HepG2 (cell line): ENCODE measurements around the gene EI24. TPM values are rescaled to one million over a fixed set of nuclear protein-coding genes. Genes with fewer than 3 reads are reported as not detected.
A peak's percentile ranks its signal among the peaks of the same experiment; 100 is the strongest.

Experiments used
- ELF3 ChIP-seq: IDR thresholded peaks from 2 replicates; pipeline ENCODE4 v1.6.1; 2016; ENCODE audit warnings: missing genetic modification reagents, missing compliant biosample characterization
- ETV5 ChIP-seq: IDR thresholded peaks from 2 replicates; pipeline ENCODE4 v1.6.1; 2018; ENCODE audit warnings: missing biosample characterization, missing genetic modification reagents, inconsistent platforms, borderline replicate concordance
- FOSL1 ChIP-seq: sonication (generic); formaldehyde crosslinking; IDR thresholded peaks from 2 replicates; pipeline ENCODE4 v1.9.0; 2021; ENCODE audit warnings: missing genetic modification reagents, borderline replicate concordance
- FOXA1 ChIP-seq, 2 experiments: fragments of 450-650 bp in 1 of 2; sonication (generic) in 1 of 2; formaldehyde crosslinking in 1 of 2; IDR thresholded peaks; 2 replicates each; pipeline versions ENCODE4 v1.4.0 to v1.6.1; 2016 to 2020; ENCODE audit warnings: missing genetic modification reagents in 1 of 2
- FOXK1 ChIP-seq: sonication (generic); formaldehyde crosslinking; IDR thresholded peaks from 2 replicates; pipeline ENCODE4 v1.4.0; 2020; ENCODE audit warnings: low read depth, missing genetic modification reagents, borderline replicate concordance
- GPN1 ChIP-seq: sonication (generic); formaldehyde crosslinking; IDR thresholded peaks from 2 replicates; pipeline ENCODE4 v1.5.1; 2020; ENCODE audit warnings: missing genetic modification reagents, borderline replicate concordance
- JUN ChIP-seq: sonication (generic); formaldehyde crosslinking; IDR thresholded peaks from 2 replicates; pipeline ENCODE4 v1.4.0; 2020; ENCODE audit warnings: mild to moderate bottlenecking, missing genetic modification reagents
- MTF2 ChIP-seq: sonication (generic); formaldehyde crosslinking; IDR thresholded peaks from 2 replicates; pipeline ENCODE4 v1.5.0; 2020; ENCODE audit warnings: missing genetic modification reagents, borderline replicate concordance
- NAIF1 ChIP-seq: sonication (generic); formaldehyde crosslinking; IDR thresholded peaks from 2 replicates; pipeline ENCODE4 v1.5.0; 2020; ENCODE audit warnings: mild to moderate bottlenecking, missing genetic modification reagents, borderline replicate concordance
- NR2C2 ChIP-seq: sonication (generic); formaldehyde crosslinking; IDR thresholded peaks from 2 replicates; pipeline ENCODE4 v1.4.0; 2020; ENCODE audit warnings: missing genetic modification reagents, mild to moderate bottlenecking, moderate library complexity, borderline replicate concordance
- NR2F1 ChIP-seq, 2 experiments: fragments of 450-650 bp in 1 of 2; formaldehyde crosslinking in 1 of 2; IDR thresholded peaks; 2 replicates each; pipeline versions ENCODE4 v1.5.0 to v1.6.1; 2016 to 2020; ENCODE audit warnings: mild to moderate bottlenecking in 1 of 2, missing compliant biosample characterization in 1 of 2, missing genetic modification reagents in 1 of 2, moderate library complexity in 1 of 2
- POLR2A ChIP-seq, 2 experiments: IDR thresholded peaks; 2 replicates each; pipeline ENCODE4 v1.6.1; 2011; ENCODE audit warnings: low read depth in 2 of 2, low read length in 2 of 2, mild to moderate bottlenecking in 1 of 2, moderate library complexity in 1 of 2; ENCODE audit not compliant: insufficient read depth in 1 of 2
- PRPF4 ChIP-seq: fragments of 200-400 bp; formaldehyde crosslinking; IDR thresholded peaks from 2 replicates; pipeline ENCODE4 v1.6.1; 2016; ENCODE audit warnings: low read length, low read depth; ENCODE audit not compliant: poor library complexity, severe bottlenecking
- RBM22 ChIP-seq: fragments of 200-400 bp; formaldehyde crosslinking; optimal IDR thresholded peaks from 2 replicates; pipeline ENCODE3; 2017; ENCODE audit warnings: mild to moderate bottlenecking, low read length, moderate library complexity
- SMARCC2 ChIP-seq: fragments of 450-650 bp; IDR thresholded peaks from 2 replicates; pipeline ENCODE4 v1.6.1; 2017; ENCODE audit warnings: antibody characterized with exemption, mild to moderate bottlenecking
- SP2 ChIP-seq: sonication (generic); formaldehyde crosslinking; IDR thresholded peaks from 2 replicates; pipeline ENCODE4 v1.5.1; 2020; ENCODE audit warnings: mild to moderate bottlenecking, missing genetic modification reagents
- SRSF9 ChIP-seq: fragments of 200-400 bp; formaldehyde crosslinking; IDR thresholded peaks from 2 replicates; pipeline ENCODE4 v1.6.1; 2018; ENCODE audit warnings: borderline replicate concordance, mild to moderate bottlenecking, low read depth, low read length; ENCODE audit not compliant: insufficient read depth, poor library complexity, severe bottlenecking
- TARDBP ChIP-seq: sonication (generic); formaldehyde crosslinking; IDR thresholded peaks from 2 replicates; pipeline ENCODE4 v1.8.0; 2022; ENCODE audit warnings: mild to moderate bottlenecking, missing genetic modification reagents
- ZC3H4 ChIP-seq: sonication (generic); formaldehyde crosslinking; IDR thresholded peaks from 2 replicates; pipeline ENCODE4 v1.4.0; 2020; ENCODE audit warnings: missing genetic modification reagents, borderline replicate concordance
- ZFAT ChIP-seq: sonication (generic); formaldehyde crosslinking; conservative IDR thresholded peaks from 2 replicates; pipeline ENCODE4 v1.8.1; 2023; ENCODE audit warnings: missing genetic modification reagents, inconsistent platforms
- ZNF326 ChIP-seq: sonication (generic); formaldehyde crosslinking; IDR thresholded peaks from 2 replicates; pipeline ENCODE4 v1.4.0; 2020; ENCODE audit warnings: missing genetic modification reagents, borderline replicate concordance
- ZNF335 ChIP-seq: sonication (generic); formaldehyde crosslinking; IDR thresholded peaks from 2 replicates; pipeline ENCODE4 v1.4.0; 2020; ENCODE audit warnings: missing genetic modification reagents
- ZNF572 ChIP-seq: sonication (generic); formaldehyde crosslinking; IDR thresholded peaks from 2 replicates; pipeline ENCODE4 v1.5.1; 2020; ENCODE audit warnings: mild to moderate bottlenecking, missing genetic modification reagents
- ZNF792 ChIP-seq: IDR thresholded peaks from 2 replicates; pipeline ENCODE4 v1.6.1; 2016
- ZNF83 ChIP-seq: sonication (generic); formaldehyde crosslinking; IDR thresholded peaks from 2 replicates; pipeline ENCODE4 v1.4.0; 2020; ENCODE audit warnings: missing genetic modification reagents, mild to moderate bottlenecking, borderline replicate concordance
- polyA plus RNA-seq, 8 experiments: library from polyadenylated mRNA; depleted of rRNA in 3 of 8; stranded (reverse) in 7 of 8; unstranded in 1 of 8; fragments of >200 nt; fragmentation: Illumina TruSeq in 4 of 8; extraction: Trizol in 4 of 8; gene quantifications; 2 replicates each; pipeline versions ENCODE4 v1.2.1 to v1.2.3, GENCODE V29; 2011 to 2016; ENCODE audit warnings: low read depth in 4 of 8, missing spikeins in 1 of 8, mixed read lengths in 1 of 8; ENCODE audit not compliant: insufficient read depth in 1 of 8
- total RNA-seq, 5 experiments: library from RNA; depleted of rRNA; stranded (reverse); fragments of >200 nt; fragmentation: Illumina TruSeq; extraction: Trizol; gene quantifications; 2 replicates each; pipeline ENCODE4 v1.2.3, GENCODE V29; 2016; ENCODE audit warnings: low read depth in 1 of 5
- TF ChIP-seq, protein P1 (sequence below): sonication (generic); formaldehyde crosslinking; IDR thresholded peaks from 2 replicates; pipeline ENCODE4 v1.5.1; 2020; ENCODE audit warnings: missing genetic modification reagents, mild to moderate bottlenecking, borderline replicate concordance
- TF ChIP-seq, protein P2 (sequence below): sonication (generic); formaldehyde crosslinking; IDR thresholded peaks from 2 replicates; pipeline ENCODE4 v1.5.0; 2020; ENCODE audit warnings: missing genetic modification reagents, mild to moderate bottlenecking, borderline replicate concordance
- TF ChIP-seq, protein P3 (sequence below): sonication (generic); formaldehyde crosslinking; IDR thresholded peaks from 2 replicates; pipeline ENCODE4 v1.8.0; 2023; ENCODE audit warnings: mild to moderate bottlenecking, missing genetic modification reagents

EI24 gene
- total and polyA plus RNA-seq, 2 of the 13 experiments (the other 11 are each of a cell fraction or from before 2014, with no cell fraction given): 84.7 to 126 TPM

DNA sequence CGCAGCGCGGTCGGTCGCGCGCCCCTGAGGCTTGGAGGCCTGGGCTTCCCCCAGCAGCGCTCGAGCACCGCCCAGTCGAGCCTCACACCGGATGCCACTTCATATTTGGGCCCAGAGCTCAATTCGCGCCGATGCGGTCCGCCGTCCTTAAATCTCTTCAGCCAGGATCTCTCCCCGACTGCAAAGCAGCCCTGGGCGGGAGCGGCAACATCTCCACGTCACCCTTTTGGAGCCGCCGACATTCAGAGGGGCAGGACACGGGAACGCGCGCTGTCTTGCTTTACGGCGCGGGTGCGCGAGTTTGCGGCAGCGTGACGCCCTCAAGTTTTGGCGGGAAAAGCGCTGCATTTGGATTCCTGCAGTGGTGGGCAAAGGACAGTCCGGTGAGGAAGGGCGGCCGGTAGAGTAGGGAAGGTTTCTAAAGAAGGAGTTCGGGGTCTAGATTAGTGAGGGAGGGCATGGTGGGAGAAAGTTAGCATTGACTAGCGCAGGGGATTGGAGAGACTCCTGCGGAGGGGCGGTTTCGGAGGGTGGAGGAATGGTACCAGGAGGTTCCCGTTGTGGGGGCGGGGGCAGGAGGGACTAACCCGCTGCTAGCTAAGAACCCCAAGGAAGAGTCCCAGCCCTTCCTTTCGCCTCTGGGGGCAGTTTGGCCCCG lies 56.5 kb downstream of the EI24 start (continued):
- TF ChIP-seq, protein P1, sequence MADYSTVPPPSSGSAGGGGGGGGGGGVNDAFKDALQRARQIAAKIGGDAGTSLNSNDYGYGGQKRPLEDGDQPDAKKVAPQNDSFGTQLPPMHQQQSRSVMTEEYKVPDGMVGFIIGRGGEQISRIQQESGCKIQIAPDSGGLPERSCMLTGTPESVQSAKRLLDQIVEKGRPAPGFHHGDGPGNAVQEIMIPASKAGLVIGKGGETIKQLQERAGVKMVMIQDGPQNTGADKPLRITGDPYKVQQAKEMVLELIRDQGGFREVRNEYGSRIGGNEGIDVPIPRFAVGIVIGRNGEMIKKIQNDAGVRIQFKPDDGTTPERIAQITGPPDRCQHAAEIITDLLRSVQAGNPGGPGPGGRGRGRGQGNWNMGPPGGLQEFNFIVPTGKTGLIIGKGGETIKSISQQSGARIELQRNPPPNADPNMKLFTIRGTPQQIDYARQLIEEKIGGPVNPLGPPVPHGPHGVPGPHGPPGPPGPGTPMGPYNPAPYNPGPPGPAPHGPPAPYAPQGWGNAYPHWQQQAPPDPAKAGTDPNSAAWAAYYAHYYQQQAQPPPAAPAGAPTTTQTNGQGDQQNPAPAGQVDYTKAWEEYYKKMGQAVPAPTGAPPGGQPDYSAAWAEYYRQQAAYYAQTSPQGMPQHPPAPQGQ (CRISPR knock-in tag): no peak
- TF ChIP-seq ZNF572: peak; percentile 99
- TF ChIP-seq, protein P2, sequence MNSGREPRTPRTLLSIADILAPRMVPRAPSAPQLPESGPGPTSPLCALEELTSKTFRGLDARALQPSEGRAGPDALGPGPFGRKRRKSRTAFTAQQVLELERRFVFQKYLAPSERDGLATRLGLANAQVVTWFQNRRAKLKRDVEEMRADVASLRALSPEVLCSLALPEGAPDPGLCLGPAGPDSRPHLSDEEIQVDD (CRISPR knock-in tag): peak; percentile 65; the same call in 1 of the 2 replicates
- TF ChIP-seq POLR2A (IDR thresholded peaks at IDR 0.05; ENCODE audit: insufficient read depth in 1 of 2, low read depth in 2 of 2, low read length in 2 of 2): peak; percentile 61; a peak in 3 of 4 replicates
- peak; percentile 49; the same call in 1 of the 2 replicates for TF ChIP-seq FOSL1
- TF ChIP-seq ZNF335 (CRISPR knock-in tag): peak; percentile 67; the same call in 1 of the 2 replicates
- peak; percentile 64; the same call in 1 of the 2 replicates for TF ChIP-seq NR2C2 (CRISPR knock-in tag)
- no peak for TF ChIP-seq SRSF9
- TF ChIP-seq TARDBP (CRISPR knock-in tag): peak; percentile 71
- peak; percentile 83 for TF ChIP-seq ZNF792 (CRISPR knock-in tag)
- TF ChIP-seq, protein P3, sequence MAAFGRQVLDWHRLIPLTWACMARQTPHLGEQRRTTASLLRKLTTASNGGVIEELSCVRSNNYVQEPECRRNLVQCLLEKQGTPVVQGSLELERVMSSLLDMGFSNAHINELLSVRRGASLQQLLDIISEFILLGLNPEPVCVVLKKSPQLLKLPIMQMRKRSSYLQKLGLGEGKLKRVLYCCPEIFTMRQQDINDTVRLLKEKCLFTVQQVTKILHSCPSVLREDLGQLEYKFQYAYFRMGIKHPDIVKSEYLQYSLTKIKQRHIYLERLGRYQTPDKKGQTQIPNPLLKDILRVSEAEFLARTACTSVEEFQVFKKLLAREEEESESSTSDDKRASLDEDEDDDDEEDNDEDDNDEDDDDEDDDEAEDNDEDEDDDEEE (CRISPR knock-in tag): peak; percentile 98
- TF ChIP-seq PRPF4: no peak
- TF ChIP-seq RBM22: peak; percentile 87
- no peak; the same call in 1 of the 2 replicates for TF ChIP-seq NAIF1 (CRISPR knock-in tag)
- TF ChIP-seq JUN: peak; percentile 18; the same call in 1 of the 2 replicates
- no peak; the same call in 1 of the 2 replicates for TF ChIP-seq ZNF83 (CRISPR knock-in tag)
- peak; percentile 85; the same call in 1 of the 2 replicates for TF ChIP-seq MTF2
- peak; percentile 75; the same call in 1 of the 2 replicates for TF ChIP-seq ZFAT (CRISPR knock-in tag)
- no peak for TF ChIP-seq NR2F1 (CRISPR knock-in tag; IDR thresholded peaks at IDR 0.05)
- no peak for TF ChIP-seq SMARCC2
- TF ChIP-seq ELF3: peak; percentile 44
- TF ChIP-seq SP2: peak; percentile 60
- peak; percentile 65 for TF ChIP-seq ETV5 (CRISPR knock-in tag)
- no peak for TF ChIP-seq ZNF326 (CRISPR knock-in tag)
- TF ChIP-seq ZC3H4 (CRISPR knock-in tag): no peak
- no peak for TF ChIP-seq FOXA1 (IDR thresholded peaks at IDR 0.05)
- no peak; the same call in 1 of the 2 replicates for TF ChIP-seq FOXA1 (CRISPR knock-in tag; IDR thresholded peaks at IDR 0.05)
- TF ChIP-seq FOXK1 (CRISPR knock-in tag): peak; percentile 65; the same call in 1 of the 2 replicates
- TF ChIP-seq GPN1 (CRISPR knock-in tag): no peak
